SK-N-SH (cell line): ENCODE data around the gene MEF2C. TPM values are rescaled to one million over a fixed set of nuclear protein-coding genes. Genes with fewer than 3 reads are reported as not detected.

Experiments used
- CTCF ChIA-PET: fragments of 300-600, 350-600 bp; formaldehyde crosslinking; extraction: SDS; loops from one replicate; lab custom pipeline; 2021; lab: Yijun Ruan, JAX
- POLR2A ChIA-PET: fragments of 350-600 bp; sonication (Branson Sonifier 250); formaldehyde crosslinking; extraction: SDS; loops from one replicate; lab custom pipeline; 2020; ENCODE audit warnings: antibody characterized with exemption, inconsistent platforms; lab: Yijun Ruan, JAX
- DNase-seq: peaks from one replicate; pipeline ENCODE4 v3.0.0; 2012
- H2AFZ ChIP-seq: fragments of 200-600 bp; sonication (generic); 2 replicates; pipeline ENCODE4 v1.8.1; 2016; ENCODE audit warnings: antibody characterized with exemption, mild to moderate bottlenecking, low read depth
- H3F3A ChIP-seq: fragments of 200-600 bp; sonication (generic); replicated peaks from 2 replicates; pipeline ENCODE3; 2016; ENCODE audit warnings: antibody characterized with exemption, mild to moderate bottlenecking; ENCODE audit not compliant: insufficient read depth
- H3K27ac ChIP-seq, 2 experiments: fragments of 200-500 bp in 1 of 2; fragments of 200-600 bp in 1 of 2; sonication (Bioruptor generic) in 1 of 2; sonication (generic), shearing (Covaris generic) in 1 of 2; 2 replicates each; pipeline versions ENCODE4 v1.5.1 to v1.6.1; 2014 to 2016; ENCODE audit warnings: low read depth in 2 of 2, inconsistent platforms in 1 of 2, low read length in 1 of 2, mild to moderate bottlenecking in 1 of 2, mixed read lengths in 1 of 2
- H3K27me3 ChIP-seq: fragments of 200-600 bp; sonication (generic), shearing (Covaris generic); 2 replicates; pipeline ENCODE4 v1.6.1; 2016; ENCODE audit warnings: mixed run types; ENCODE audit not compliant: insufficient read depth
- H3K36me3 ChIP-seq, 2 experiments: fragments of 200-500 bp in 1 of 2; fragments of 200-600 bp in 1 of 2; sonication (Bioruptor generic) in 1 of 2; sonication (generic) in 1 of 2; replicated peaks in 1 of 2; 2 replicates each; pipeline versions ENCODE3 to v1.5.1; 2014 to 2016; ENCODE audit warnings: low read length in 1 of 2, mild to moderate bottlenecking in 1 of 2; ENCODE audit not compliant: insufficient read depth in 2 of 2, control insufficient read depth in 1 of 2
- H3K4me1 ChIP-seq, 2 experiments: fragments of 200-500 bp in 1 of 2; fragments of 200-600 bp in 1 of 2; sonication (Bioruptor generic) in 1 of 2; sonication (generic), shearing (Covaris generic) in 1 of 2; 2 replicates each; pipeline versions ENCODE4 v1.5.1 to v1.6.1; 2014 to 2016; ENCODE audit warnings: low read depth in 1 of 2, low read length in 1 of 2, mixed run types in 1 of 2; ENCODE audit not compliant: insufficient read depth in 2 of 2, control insufficient read depth in 1 of 2
- H3K4me2 ChIP-seq: fragments of 200-600 bp; sonication (generic), shearing (Covaris generic); 2 replicates; pipeline ENCODE4 v1.6.1; 2017; ENCODE audit warnings: mixed run types
- H3K4me3 ChIP-seq, 2 experiments: fragments of 200-500 bp in 1 of 2; fragments of 200-600 bp in 1 of 2; sonication (Bioruptor generic) in 1 of 2; sonication (generic), shearing (Covaris generic) in 1 of 2; 2 replicates each; pipeline versions ENCODE4 v1.5.1 to v1.8.1; 2014 to 2016; ENCODE audit warnings: low read depth in 2 of 2, inconsistent platforms in 1 of 2, low read length in 1 of 2, mild to moderate bottlenecking in 1 of 2, mixed read lengths in 1 of 2, moderate library complexity in 1 of 2
- H3K79me2 ChIP-seq: fragments of 200-600 bp; sonication (generic); 2 replicates; pipeline ENCODE4 v1.8.1; 2017; ENCODE audit warnings: mild to moderate bottlenecking; ENCODE audit not compliant: insufficient read depth
- H3K9ac ChIP-seq: fragments of 200-600 bp; sonication (generic); 2 replicates; pipeline ENCODE4 v1.6.1; 2017; ENCODE audit warnings: mixed run types
- H3K9me2 ChIP-seq: fragments of 200-600 bp; sonication (generic); 2 replicates; pipeline ENCODE4 v1.6.1; 2017; ENCODE audit warnings: mixed run types
- H3K9me3 ChIP-seq: fragments of 200-600 bp; sonication (generic); 2 replicates; pipeline ENCODE4 v1.6.1; 2017; ENCODE audit warnings: mixed run types, mild to moderate bottlenecking, moderate library complexity
- H4K20me1 ChIP-seq: fragments of 200-600 bp; sonication (generic); 2 replicates; pipeline ENCODE4 v1.6.1; 2017; ENCODE audit warnings: mild to moderate bottlenecking, mixed run types; ENCODE audit not compliant: insufficient read depth
- CTCF ChIP-seq: fragments of 200-600 bp; sonication (generic); IDR thresholded peaks from 2 replicates; pipeline ENCODE4 v1.6.1; 2017; ENCODE audit warnings: antibody characterized with exemption, mild to moderate bottlenecking, moderate library complexity
- EZH2phosphoT487 ChIP-seq: fragments of 200-600 bp; sonication (generic); IDR thresholded peaks from 2 replicates; pipeline ENCODE4 v1.6.1; 2017; ENCODE audit warnings: low read depth, mixed run types, mild to moderate bottlenecking, antibody characterized with exemption, moderate library complexity, borderline replicate concordance
- FOXJ3 ChIP-seq: sonication (generic); formaldehyde crosslinking; IDR thresholded peaks from 2 replicates; pipeline ENCODE4 v1.5.1; 2020; ENCODE audit warnings: mild to moderate bottlenecking, missing genetic modification reagents
- JUND ChIP-seq: IDR thresholded peaks from 2 replicates; pipeline ENCODE4 v1.4.0; 2012
- MXI1 ChIP-seq: IDR thresholded peaks from 2 replicates; pipeline ENCODE4 v1.6.1; 2012; ENCODE audit warnings: mild to moderate bottlenecking, low read depth, low read length, improper control_type of control experiment
- NRF1 ChIP-seq: IDR thresholded peaks from 2 replicates; pipeline ENCODE4 v1.6.1; 2012; ENCODE audit warnings: low read depth, mild to moderate bottlenecking, low read length
- POLR2AphosphoS5 ChIP-seq: IDR thresholded peaks from 2 replicates; pipeline ENCODE4 v1.6.1; 2012; ENCODE audit warnings: low read depth, low read length
- RCOR1 ChIP-seq: fragments of 150-350 bp; IDR thresholded peaks from 2 replicates; pipeline ENCODE4 v1.6.1; 2017; ENCODE audit warnings: antibody characterized with exemption, low read length
- REST ChIP-seq: IDR thresholded peaks from 2 replicates; pipeline ENCODE4 v1.6.1; 2012; ENCODE audit warnings: mild to moderate bottlenecking, low read depth, low read length, moderate library complexity
- RXRA ChIP-seq: IDR thresholded peaks from 2 replicates; pipeline ENCODE4 v1.4.0; 2012; ENCODE audit warnings: low read depth, mild to moderate bottlenecking, borderline replicate concordance
- TCF12 ChIP-seq: IDR thresholded peaks from 2 replicates; pipeline ENCODE4 v1.4.0; 2012
- TEAD4 ChIP-seq: IDR thresholded peaks from 2 replicates; pipeline ENCODE4 v1.4.0; 2012; ENCODE audit warnings: mild to moderate bottlenecking, borderline replicate concordance; ENCODE audit not compliant: insufficient read depth
- YY1 ChIP-seq: IDR thresholded peaks from 2 replicates; pipeline ENCODE4 v1.4.0; 2012; ENCODE audit warnings: low read depth, mild to moderate bottlenecking
- WGBS: methylation state at CpG from one replicate; pipeline ENCODE4 v1.1.6; 2017; ENCODE audit warnings: low lambda C conversion rate; 5-methylcytosine and 5-hydroxymethylcytosine counted together
- polyA plus RNA-seq, 3 experiments: library from polyadenylated mRNA; depleted of rRNA; stranded (reverse); fragments of >200 nt; gene quantifications; 2 replicates each; pipeline ENCODE4 v1.2.3, GENCODE V29; 2012
- TF ChIP-seq, protein P1 (sequence below): IDR thresholded peaks from 2 replicates; pipeline ENCODE4 v1.4.0; 2012; ENCODE audit warnings: low read depth, borderline replicate concordance

MEF2C gene
- polyA plus RNA-seq, 1 of the 3 experiments (the other 2 are of a cell fraction), result 1.2 TPM

DNA sequence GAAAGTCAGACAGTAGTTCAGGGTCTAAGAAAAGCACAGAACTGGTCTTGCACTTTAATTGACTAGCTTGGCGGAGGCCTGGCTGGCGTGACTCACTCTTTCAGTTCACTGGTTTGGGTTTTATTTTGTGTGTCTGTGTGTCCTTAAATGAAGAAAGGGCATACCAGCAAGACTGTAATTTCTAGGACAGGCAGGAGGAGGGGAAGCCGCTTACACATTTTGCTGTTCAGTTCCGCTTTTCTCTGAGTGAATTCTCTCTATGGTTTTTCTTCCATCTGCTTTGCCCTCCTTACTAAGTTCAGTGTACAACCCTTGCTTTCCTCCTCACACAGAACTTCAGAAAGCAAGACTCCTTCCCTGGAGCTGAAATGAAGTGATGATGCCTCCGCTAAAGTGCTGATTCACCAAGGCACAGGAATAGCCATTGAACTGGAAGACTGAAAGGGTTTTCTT is 150.8 kb downstream of the MEF2C start (continued):
- TF ChIP-seq, protein P1, sequence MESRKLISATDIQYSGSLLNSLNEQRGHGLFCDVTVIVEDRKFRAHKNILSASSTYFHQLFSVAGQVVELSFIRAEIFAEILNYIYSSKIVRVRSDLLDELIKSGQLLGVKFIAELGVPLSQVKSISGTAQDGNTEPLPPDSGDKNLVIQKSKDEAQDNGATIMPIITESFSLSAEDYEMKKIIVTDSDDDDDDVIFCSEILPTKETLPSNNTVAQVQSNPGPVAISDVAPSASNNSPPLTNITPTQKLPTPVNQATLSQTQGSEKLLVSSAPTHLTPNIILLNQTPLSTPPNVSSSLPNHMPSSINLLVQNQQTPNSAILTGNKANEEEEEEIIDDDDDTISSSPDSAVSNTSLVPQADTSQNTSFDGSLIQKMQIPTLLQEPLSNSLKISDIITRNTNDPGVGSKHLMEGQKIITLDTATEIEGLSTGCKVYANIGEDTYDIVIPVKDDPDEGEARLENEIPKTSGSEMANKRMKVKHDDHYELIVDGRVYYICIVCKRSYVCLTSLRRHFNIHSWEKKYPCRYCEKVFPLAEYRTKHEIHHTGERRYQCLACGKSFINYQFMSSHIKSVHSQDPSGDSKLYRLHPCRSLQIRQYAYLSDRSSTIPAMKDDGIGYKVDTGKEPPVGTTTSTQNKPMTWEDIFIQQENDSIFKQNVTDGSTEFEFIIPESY, result no peak
- TF ChIP-seq YY1, result no peak
- no peak for TF ChIP-seq TEAD4
- TF ChIP-seq TCF12, result no peak
- no peak for TF ChIP-seq RXRA
- TF ChIP-seq REST, result no peak
- no peak for TF ChIP-seq JUND
- TF ChIP-seq FOXJ3 (CRISPR knock-in tag), result no peak
- TF ChIP-seq RCOR1, result no peak
- TF ChIP-seq MXI1, result no peak

DNA sequence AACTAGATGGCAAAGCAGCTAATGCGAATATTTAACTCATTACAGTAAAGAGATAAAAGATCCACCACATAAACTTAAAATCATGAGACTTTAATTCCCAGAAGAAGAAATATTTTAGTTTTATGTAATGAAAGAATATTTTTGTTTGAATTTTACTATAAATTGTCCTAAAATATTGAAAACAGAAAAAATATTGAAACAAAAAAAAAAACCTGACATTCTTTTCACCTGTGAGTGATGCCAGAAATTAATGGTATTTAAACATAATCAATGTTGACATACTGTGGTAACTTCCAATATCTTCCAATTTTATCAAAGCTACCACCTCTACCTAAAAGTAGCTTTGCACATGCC is 153.2 kb downstream of the MEF2C start:
- 9% methylated on average over 1 of the region's 1 CpG for WGBS
- Histone ChIP-seq H3K4me2 (no peak overlapping the region), H2AFZ (no peak overlapping the region), H4K20me1 (no peaks in the 10 kb centered on the region), H3K9me2 (no peaks in the 10 kb centered on the region), H3K4me1 (peaks cover 0 to 9% of the 10 kb centered on the region in 2 experiments; a peak in 2 of 4 replicates), H3K36me3 (no peaks in the 10 kb centered on the region), H3F3A (peaks cover 5% of the 10 kb centered on the region), H3K27ac (no peak overlapping the region), H3K27me3 (no peaks in the 10 kb centered on the region), H3K79me2 (no peaks in the 10 kb centered on the region), H3K9ac (no peak overlapping the region), H3K4me3 (no peak overlapping the region; a peak in 1 of 4 replicates), H3K9me3 (no peaks in the 10 kb centered on the region)
- ChIA-PET CTCF (interaction anchor here (0.6 to 11.1 kb wide), 55 partner anchors 9 to 1800 kb away, joined by 3 to 168 read pairs (median 4); partner anchors contain the start of genes CETN3 and LYSMD3), POLR2A (no interaction called here)
- no peak for DNase-seq
- TF ChIP-seq, protein P1, result no peak
- TF ChIP-seq JUND (no peak), NRF1 (no peak), REST (no peak), POLR2AphosphoS5 (no peak), RXRA (no peak), EZH2phosphoT487 (no peak), CTCF (no peak)
